ENCODE results near the gene ESD.

ESD gene

GRCh38 chr13:46761174-46761573 lies 35.8 kb downstream of the ESD start:
- TF ChIP-seq CTCF (IDR thresholded peaks at IDR 0.05): no peak

GRCh38 chr13:46759846-46760245 lies 37.1 kb downstream of the ESD start:
- TF ChIP-seq CTCF (IDR thresholded peaks at IDR 0.05): no peak

GRCh38 chr13:46757640-46758039 lies 39.3 kb downstream of the ESD start:
- no peak for TF ChIP-seq CTCF (IDR thresholded peaks at IDR 0.05)

- no peak for TF ChIP-seq CTCF (IDR thresholded peaks at IDR 0.05)
Measured at GRCh38 chr13:46756977-46757376, 40.0 kb downstream of the ESD start.

GRCh38 chr13:46754812-46755211 lies 42.1 kb downstream of the ESD start:
- TF ChIP-seq CTCF (IDR thresholded peaks at IDR 0.05): no peak

- no peak for TF ChIP-seq CTCF (IDR thresholded peaks at IDR 0.05)
Measured at GRCh38 chr13:46753917-46754316, 43.0 kb downstream of the ESD start.

GRCh38 chr13:46753137-46753536 lies 43.8 kb downstream of the ESD start:
- no peak for TF ChIP-seq CTCF (IDR thresholded peaks at IDR 0.05)
